HL-60 (cell line): ENCODE measurements around the gene ARMH1.
A peak's percentile ranks its signal among the peaks of the same experiment; 100 is the strongest.

Experiments used
- CTCF ChIP-seq: IDR thresholded peaks from one replicate; pipeline ENCODE4 v1.5.1; 2011; ENCODE audit warnings: low read length, control low read depth, inconsistent platforms; ENCODE audit not compliant: insufficient read depth
- POLR2AphosphoS5 ChIP-seq: IDR thresholded peaks from 2 replicates; pipeline ENCODE4 v1.6.1; 2012; ENCODE audit warnings: low read depth

GRCh38 chr1:44644806-44645205, 29.7 kb upstream of the ARMH1 start:
- no peak for TF ChIP-seq CTCF
- peak; percentile 23; the same call in 1 of the 2 replicates for TF ChIP-seq POLR2AphosphoS5
